GM10847 (cell line): ENCODE data around the gene TAF6L.

ENCODE experiments used
- POLR2A ChIP-seq: IDR thresholded peaks from 2 replicates; pipeline ENCODE4 v1.6.1; 2011; ENCODE audit not compliant: insufficient read length; ENCODE audit errors: extremely low read depth

TAF6L gene, protein sequence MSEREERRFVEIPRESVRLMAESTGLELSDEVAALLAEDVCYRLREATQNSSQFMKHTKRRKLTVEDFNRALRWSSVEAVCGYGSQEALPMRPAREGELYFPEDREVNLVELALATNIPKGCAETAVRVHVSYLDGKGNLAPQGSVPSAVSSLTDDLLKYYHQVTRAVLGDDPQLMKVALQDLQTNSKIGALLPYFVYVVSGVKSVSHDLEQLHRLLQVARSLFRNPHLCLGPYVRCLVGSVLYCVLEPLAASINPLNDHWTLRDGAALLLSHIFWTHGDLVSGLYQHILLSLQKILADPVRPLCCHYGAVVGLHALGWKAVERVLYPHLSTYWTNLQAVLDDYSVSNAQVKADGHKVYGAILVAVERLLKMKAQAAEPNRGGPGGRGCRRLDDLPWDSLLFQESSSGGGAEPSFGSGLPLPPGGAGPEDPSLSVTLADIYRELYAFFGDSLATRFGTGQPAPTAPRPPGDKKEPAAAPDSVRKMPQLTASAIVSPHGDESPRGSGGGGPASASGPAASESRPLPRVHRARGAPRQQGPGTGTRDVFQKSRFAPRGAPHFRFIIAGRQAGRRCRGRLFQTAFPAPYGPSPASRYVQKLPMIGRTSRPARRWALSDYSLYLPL

DNA sequence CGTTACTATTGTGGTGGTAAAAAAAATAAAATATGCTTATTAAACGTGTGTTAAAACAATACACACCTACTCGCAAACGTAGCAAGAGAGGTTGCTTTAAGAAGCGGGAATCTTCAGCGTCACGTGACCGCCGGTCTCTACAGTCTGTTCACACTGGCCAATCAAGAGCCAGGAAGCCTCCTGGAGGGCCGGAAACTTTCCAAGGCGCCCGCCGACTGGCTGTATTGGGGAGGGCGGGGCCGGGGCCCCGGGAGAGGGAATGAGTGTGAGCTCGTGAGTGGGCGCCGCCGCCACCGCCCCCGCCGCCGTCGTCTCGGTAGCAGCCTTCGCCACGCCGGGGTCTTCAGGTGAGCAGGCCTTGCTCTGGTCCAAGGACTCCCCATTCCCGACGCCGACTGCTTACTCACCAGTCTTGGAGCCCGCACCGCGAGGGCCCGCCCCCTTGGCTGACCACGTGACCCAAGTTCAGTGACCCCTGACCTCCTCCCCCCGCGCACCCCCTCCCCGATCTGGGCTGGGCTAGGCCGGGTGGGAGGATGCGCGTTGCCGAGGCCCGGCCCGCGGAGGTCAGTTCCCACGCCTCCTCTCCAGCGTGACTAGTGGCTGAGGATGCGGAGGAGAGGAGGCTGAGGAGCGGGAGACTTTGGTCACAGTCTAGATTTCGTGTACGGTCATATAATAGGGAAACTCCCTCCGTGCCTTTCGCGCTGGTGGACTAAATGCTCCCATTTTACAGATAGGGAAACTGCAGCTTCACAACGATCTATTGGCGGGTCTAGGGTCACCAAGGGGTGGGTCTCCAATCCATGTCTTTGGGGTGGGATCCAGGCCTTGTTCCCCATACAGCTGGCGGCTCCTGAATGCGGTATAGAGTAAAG is at the start of gene TAF6L:
TSS of gene TAF6L (plus strand) at position 253 of the 878 bp plus-strand sequence. CDS start 4,388 bp downstream, outside the sequence.
- peak; percentile 47 for TF ChIP-seq POLR2A

DNA sequence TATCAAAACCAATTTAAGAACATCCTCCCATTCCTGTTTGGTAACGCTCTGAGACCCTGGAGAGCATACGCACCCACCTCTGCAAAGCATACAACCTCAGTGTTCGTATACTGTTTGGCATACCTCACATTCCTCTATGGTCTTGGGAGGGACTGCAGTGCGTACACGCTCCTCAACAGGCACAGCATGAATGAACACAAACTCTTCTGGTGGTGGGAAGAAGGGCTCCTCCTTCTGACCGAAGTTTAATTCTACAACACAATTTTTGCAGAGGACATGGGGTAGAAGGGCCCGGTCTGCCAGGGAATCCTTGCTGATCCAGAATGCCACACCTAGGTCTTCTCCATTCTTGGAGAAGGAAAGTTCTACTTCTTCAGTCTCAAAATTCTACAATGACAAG is 49.2 kb upstream of the TAF6L start:
- TF ChIP-seq POLR2A, result no peak

DNA sequence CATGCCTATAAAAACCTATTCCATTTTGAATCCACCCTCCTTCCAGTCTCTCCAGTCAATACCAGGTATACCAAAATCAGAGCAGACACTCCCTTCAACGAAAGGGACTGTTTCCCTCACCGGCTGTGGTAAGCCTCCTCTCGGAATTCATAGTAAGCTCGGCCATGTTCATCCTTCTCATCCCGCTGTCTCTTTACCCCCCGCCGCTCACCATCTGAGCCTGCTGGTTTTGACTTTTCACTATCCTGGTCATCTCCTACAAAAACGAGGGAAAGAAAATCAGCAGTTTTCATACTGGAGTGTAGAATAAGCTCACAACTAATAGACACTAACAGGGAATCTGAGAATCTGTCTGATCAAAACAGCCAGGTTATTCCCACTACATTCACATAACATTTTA is 47.0 kb upstream of the TAF6L start:
- no peak for TF ChIP-seq POLR2A

DNA sequence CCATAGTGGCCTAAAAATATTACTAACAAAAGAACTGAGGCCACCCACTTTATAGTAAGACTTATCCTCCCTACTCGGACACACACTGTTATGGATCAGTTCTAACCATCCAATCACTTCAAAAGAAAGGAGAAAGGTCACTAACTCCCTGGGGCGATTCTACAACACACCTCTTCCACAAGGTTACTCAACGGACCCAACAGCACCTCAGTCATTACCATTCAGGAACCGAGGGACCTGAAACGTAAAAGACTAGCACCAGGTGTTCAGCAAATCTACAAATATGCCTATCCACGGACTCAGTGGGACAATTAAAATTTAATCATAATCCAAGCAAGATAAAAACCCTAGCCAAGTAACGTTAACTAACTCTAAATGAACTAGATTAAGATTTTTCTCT is 45.5 kb upstream of the TAF6L start:
- no peak for TF ChIP-seq POLR2A

DNA sequence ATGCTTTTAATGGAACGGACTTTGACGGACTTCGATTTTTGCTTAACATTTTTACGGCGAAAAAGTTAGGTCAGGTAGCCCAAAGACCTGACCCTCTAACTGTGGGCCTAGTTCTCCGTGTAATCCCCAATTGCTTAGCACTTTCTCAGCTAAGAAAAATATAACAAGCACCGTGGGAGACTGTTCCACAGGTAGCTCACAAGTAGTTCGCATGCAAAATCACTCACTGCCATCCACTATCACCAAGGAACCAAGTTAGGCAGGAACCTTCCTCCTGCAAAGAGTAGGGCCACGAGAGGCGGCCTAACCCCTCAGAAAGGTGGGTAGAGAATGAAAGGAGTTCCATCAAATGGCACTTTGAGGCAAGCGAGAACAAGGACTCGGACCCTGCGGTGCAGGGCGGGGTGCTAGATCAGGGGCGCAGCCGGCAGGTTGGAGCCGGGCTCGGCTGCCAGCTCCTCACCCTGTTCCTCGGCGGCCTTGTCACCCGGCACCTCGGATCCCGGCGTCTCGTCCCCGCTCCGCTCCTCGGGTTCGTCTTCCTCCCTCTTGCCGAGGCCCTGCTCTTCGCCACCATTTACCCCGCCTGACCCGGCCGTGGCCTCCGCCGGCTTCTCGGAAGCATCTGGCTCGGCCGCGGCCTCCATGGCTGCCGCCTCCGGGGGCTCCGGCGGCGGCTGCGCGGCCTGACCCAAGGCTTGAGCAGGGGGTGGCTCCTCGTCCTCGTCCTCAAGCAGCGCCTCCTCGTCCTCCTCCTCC is 44.9 kb upstream of the TAF6L start:
- TF ChIP-seq POLR2A, result no peak

DNA sequence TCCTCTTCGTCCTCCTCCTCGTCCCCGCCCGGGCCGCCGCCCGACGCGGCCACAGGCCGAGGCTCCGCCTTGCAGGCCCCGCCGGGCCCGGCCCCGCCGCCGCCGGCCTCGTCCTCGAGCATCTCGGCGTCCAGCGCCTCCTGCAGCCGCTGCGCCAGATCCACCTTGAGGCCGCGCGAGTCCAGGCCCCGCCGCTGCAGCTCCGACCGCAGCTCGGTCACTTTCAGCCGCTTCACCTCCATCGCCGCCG is 44.4 kb upstream of the TAF6L start:
- no peak for TF ChIP-seq POLR2A

DNA sequence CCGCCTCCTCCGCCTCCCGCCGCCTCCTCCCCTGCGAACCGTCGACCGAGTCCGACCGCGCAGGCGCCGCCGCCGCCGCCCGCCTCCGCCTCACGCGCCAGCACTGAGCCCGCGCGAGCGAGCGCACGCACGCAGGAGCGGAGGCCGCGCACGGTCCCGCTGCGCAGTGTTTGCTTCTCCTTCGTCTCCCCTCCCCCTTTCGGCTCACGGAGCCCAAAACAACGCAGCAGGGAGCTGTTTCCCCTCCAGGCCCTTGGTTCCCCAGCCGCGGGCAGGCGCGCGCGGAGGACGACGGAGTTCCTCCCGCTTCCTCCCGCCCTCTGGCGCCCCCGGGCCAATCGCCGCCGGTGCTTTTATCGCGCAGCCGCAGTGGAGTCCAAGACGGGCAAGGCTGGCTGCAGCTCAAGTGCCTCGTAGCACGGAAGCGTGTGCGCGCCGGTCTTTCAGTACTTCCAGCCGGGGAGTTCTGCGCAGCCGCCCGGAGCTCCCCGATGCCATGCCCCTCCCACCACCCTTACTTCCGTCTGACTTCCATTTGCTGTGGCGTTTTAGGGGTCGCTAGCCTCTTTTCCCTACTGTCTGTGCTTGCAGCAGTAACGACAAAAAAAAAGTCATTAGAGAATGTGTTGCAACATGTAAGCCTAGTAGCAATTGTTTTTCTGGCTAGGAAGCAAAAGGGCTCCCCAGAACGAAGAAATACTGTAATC is 43.9 kb upstream of the TAF6L start, which contains the start of gene HNRNPUL2:
TSS of gene HNRNPUL2 (minus strand) at position 293 of the 707 bp plus-strand sequence. CDS start 301 bp downstream, outside the sequence.
- TF ChIP-seq POLR2A, result peak; percentile 92

DNA sequence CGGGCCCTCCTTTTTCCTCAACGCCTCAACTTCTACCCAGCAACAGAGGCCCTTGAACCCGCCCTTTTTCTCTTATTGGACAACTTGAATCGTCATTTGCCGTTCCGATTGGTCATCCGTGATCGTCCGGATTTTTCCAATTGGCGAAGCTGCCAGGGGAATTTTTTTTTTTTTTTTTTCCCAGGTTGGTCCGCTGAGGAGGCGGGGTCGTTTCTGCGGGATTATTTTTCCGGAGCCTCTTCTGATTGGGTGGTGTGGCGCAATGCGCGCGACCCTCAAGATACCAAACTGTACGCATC is 43.4 kb upstream of the TAF6L start:
- no peak for TF ChIP-seq POLR2A

DNA sequence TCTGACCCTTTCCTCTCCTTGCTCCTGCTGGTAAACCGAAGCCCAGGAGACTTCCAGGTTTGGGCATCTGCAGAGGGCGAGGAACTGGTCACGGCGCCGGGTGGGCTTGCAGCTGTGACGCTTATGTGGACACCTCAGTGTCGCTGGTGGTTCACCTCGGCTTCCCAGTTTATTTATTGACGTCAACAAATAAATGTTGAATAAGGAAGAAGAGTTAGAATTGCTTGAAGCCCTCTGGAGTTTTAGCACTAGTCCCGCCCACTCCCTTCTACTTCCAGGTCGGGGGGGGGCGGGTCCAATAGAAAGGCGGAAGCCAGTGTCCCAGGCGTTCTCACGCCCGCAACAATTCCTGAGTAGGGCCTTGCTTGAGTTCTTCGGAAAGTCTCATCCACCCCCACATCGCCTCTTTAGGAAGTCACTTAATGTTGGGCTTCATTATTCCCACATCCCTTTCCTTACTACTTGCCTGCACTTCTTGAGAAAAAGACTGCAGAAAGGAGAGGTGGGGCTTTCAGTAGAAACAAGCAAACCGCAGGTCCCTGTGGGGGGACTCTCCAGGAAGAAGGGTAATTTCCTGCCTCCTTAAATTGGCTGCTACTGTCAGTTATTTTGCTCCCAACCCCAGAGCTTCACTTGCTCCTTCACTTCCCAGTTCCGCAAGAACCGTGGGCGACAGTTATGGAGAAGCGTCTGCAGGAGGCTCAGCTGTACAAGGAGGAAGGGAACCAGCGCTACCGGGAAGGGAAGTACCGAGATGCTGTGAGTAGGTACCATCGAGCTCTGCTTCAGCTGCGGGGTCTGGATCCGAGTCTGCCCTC is 42.8 kb upstream of the TAF6L start, which contains the start of gene TTC9C:
TSS of gene TTC9C (plus strand) at position 316 of the 818 bp plus-strand sequence. CDS start at position 679, 363 bp downstream.
- peak; percentile 16 for TF ChIP-seq POLR2A

DNA sequence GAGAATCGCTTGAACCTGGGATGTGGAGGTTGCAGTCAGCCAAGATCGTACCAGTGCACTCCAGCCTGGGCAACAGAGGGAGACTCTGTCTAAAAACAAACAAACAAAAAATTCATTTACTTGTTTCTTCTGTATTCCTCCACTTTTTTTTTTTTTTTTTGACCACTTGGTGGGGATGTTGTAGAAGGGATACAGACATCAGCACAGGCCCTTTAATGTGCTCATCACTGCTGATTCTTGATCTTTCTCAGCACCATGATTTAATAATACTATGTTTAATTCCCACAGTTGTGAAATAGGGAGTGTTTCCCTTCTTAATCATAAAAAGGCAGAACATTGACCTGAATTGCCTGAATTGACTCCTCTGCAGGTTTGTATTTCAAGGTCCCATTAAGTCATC is 38.4 kb upstream of the TAF6L start:
- no peak for TF ChIP-seq POLR2A

DNA sequence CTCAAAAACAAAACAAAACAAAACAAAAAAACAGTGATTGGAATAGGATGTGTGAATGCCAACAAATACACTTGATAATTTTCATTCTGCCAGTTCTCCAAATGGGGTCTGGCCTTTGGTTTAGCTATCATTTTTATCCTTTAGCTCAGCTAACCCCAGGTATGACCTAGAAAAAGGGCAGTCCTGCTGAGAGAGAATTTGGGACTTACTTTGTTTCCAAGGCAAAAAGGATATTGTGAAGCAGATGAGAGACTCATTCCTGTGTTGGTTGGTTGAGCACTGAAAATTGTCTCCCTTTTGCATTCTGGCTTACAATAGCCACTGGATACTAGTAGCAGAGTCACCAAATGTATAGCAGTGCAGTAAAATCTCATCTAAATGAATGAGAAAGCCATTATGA is 34.0 kb upstream of the TAF6L start:
- TF ChIP-seq POLR2A, result no peak

DNA sequence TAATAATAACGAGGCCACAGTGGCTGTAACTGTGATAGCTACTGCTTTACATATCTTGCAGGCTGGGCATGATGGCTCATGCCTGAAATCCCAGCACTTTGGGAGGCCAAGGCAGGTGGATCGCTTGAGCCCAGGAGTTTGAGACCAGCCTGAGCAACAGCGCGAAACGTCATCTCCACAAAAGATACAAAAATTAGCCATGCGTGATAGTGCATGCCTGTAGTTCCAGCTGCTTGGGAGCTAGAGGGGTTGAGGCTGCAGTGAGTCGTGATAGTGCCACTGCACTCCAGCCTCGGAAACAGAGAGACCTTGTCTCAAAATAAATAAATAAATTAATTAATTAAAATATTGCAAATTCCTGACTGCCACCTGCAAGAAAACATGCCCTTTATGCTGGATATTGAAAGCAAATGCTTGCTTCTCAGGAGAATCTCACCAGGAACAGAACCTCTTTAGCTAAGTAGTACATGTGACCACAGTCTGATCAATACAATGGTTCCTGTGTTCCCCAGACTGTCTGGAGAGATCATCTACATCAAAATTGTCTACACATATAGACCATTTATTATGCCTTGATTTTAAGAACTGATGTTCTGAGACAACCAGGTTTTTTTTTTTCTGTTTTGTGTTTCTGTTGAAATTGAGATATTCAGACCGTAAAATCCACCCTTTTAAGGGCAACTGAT is 23.6 kb upstream of the TAF6L start:
- TF ChIP-seq POLR2A, result no peak

DNA sequence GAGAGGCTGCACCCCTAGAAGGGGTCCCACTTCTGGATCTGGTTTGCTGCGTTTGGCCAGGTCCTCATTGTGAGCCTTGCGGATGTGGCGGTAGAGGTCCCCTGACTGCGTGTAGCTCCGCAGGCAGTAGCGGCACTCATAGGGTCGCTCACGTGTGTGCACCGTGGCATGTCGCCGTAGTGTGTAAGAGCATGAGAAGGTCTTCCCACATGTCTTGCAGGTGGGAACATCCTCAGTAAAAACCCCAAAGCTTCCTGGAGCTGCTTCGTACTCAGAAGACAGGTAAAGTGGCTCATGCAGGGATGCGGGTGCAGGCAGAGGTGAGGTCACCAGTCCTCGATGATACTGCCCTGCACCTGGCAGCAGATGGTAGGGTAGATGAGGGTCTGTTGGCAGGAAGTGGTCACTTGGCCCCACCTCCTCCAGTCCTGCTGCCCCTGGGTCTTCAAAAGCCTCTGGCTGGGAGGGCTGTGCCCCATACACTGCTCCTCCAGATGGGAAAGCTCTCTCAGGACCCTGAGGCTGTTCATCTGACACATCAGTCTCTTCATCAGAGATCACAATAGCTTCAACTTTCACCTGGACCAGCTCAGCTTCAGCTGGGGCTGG is 18.9 kb upstream of the TAF6L start:
- no peak for TF ChIP-seq POLR2A
